COLO668 (cell line): Measurements from ENCODE around the gene MACROD1.
A peak's percentile ranks its signal among the peaks of the same experiment; 100 is the strongest.

ENCODE experiments used
- DNase-seq: peaks from one replicate; lab custom pipeline; 2025; ENCODE audit not compliant: unreplicated experiment; lab: John Stamatoyannopoulos, UW

MACROD1 gene

DNA sequence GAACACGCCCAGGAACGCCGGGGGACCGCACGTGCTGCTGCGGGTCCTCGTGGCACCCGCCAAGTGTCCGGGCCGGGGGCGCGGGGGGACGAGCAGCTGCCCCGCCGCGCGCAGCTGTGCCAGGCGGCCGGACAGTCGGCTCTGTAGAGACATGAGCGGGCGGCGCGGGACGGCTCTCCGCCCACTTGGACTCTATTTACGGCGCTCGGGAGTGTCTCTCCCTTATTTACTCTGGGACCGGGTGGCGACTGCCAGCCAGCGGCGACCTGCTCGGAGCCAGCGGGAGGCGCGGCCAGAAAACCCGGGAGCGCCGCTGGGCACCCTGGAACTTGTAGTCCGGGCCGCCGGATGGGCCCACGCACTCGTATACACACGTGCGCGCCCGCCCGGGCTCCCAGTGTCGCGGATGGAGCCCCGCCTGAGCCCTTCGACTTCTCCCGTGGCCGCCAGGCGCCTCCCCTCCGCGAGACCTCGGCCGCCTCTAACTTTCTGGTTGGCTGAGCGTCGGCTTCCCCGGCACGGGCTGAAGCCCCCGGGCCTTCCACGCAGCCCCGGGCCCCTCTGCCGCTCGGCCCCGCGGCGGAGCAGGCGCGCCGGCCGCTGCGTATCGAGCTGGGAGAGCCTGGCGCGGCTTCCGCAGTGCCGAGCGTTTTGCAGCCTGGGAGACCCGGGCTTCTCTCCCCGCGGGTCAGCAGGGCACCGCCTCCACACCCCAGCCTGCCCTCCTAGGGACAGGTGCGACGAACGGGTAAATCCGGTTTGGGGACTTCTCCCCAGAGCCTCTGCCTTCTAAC is at the start of gene MACROD1:
Gene MACROD1 (minus strand): TSS at position 272 of the 794 bp plus-strand sequence. CDS start 119 bp downstream, at position 153.
- DNase-seq = peak; percentile 96

- no peak for DNase-seq
Measured at GRCh38 chr11:64211181-64211872, 45.4 kb upstream of the MACROD1 start.

GRCh38 chr11:64210301-64211020 is 44.5 kb upstream of the MACROD1 start:
- DNase-seq = no peak

DNA sequence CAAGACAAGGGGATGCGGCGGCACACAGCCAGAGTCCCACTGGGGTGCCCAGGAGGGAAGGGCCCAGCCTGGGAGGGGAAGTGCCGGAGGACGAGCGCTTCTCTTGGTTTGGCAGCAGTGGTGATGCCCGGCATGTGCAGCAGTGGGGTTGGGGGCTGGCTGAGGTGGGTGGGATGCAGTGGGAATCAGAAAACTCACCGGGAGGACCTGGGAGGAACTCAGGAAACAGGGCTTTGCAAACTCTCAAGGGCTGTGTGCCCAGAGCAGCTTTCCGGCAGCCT is 43.6 kb upstream of the MACROD1 start:
- no peak for DNase-seq

GRCh38 chr11:64208796-64209562 is 43.1 kb upstream of the MACROD1 start:
- no peak for DNase-seq

GRCh38 chr11:64208086-64208795 is 42.3 kb upstream of the MACROD1 start:
- no peak for DNase-seq

DNA sequence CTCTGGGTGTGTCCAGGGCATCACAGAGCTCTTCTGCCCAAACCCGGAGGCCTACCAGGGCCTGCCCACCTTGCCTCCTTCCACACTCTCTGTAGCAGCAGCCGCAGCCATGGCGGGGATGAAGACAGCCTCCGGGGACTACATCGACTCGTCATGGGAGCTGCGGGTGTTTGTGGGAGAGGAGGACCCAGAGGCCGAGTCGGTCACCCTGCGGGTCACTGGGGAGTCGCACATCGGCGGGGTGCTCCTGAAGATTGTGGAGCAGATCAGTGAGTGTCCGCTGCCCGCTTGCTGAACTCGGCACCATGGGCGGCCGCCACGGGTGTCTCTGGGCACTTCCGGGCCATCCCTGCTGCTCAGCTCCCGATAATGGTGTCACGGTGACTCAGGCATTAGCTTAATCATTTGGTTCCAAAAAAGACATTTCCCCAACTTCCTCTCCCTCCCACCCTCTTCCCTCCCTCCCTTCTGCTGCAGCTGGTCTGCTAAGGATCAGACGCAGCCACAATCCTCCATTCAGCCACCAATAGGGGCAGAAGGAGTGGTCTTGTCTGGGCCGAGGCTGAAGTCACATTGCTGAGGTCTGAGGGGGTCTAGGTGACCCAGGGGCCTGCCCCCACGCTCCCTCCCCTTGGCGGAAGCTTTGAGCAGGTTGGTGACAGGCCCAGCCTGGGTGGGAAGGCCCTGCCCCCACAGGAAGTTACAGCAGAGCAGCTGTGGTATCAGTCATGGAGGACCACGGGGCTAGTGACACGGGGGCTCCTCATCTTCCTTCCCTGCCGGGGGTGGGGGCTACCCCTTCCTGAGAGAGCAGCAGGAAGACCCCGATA is 41.6 kb upstream of the MACROD1 start:
- DNase-seq = no peak

GRCh38 chr11:64206457-64207255 is 40.7 kb upstream of the MACROD1 start, which contains the start of gene FERMT3:
Gene FERMT3 (plus strand): TSS chr11:64206721. CDS start chr11:64207365, 644 bp downstream.
- no peak for DNase-seq

DNA sequence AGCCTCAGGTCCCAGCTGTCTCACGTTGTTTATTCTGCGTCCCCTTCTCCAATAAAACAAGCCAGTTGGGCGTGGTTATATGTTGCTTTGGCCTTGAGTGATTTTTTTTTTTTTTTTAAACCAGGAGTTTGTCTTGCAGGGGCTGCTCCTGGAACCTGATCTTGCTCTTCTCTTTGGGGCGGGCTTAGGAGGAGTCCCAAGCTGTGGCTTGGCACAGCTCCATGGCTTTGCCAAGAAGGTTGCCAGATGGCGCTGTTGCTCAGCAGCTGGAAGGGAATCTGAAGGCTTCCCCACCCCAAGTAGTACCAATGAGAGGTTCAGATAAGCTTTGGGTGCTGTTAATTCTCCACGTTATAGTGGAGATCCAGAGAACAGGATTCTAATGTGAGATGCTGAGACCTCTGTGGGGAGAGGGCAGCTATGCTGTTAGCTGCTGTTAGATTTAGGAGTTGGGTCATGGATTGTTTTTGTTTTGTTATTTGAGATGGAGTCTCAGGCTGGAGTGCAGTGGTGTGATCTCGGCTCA is 38.6 kb upstream of the MACROD1 start:
- DNase-seq = peak; percentile 64

GRCh38 chr11:64204080-64204440 is 38.1 kb upstream of the MACROD1 start:
- no peak for DNase-seq

- DNase-seq = no peak
Measured at GRCh38 chr11:64203421-64204079, 37.6 kb upstream of the MACROD1 start.

GRCh38 chr11:64202992-64203391 is 37.1 kb upstream of the MACROD1 start:
- DNase-seq = no peak

- DNase-seq = no peak
Measured at GRCh38 chr11:64201543-64201942, 35.6 kb upstream of the MACROD1 start.

- DNase-seq = no peak
Measured at GRCh38 chr11:64198511-64198910, 32.6 kb upstream of the MACROD1 start.

DNA sequence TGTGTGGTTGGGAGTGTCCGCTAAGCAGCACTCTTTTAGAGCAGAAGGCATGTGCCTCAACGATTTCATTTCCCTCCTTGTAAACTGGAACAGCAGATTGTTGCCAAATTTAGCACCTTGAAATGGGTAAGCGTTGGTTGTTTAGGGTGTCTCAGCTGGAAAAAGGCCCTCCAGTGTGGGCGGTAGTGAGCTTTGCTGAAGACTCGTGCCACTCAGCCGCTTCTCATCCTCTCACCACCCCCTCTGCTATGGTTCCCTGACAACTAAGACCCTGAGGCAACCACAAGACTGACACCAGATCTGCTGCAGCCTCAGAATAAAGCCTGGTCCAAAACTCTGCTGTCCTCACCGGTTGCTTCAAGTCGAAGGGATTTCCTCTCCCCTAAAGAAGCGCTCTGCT is 30.7 kb upstream of the MACROD1 start:
- DNase-seq = no peak

DNA sequence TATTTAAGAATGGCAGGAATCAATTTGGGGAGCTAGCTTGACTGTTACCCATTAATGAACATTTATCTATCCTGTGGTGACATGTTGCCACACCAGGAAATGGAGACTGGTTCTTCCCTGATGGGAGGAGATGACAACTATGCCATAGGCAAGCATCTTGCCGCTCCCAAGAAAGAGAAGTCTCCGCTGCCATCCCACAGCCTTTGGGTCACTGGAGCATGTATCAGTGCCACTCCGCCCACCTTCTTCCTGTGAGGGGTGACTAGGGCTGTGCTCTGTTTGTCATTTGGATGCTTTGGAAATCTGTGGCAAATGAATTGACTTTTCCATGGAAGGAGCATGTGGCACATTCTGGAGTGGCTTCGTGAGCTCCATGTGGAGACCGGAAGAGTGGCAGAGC is 26.5 kb upstream of the MACROD1 start:
- DNase-seq = no peak

- DNase-seq = no peak
Measured at GRCh38 chr11:64186492-64187165, 20.7 kb upstream of the MACROD1 start.
